ENCODE data around the gene THOC2.

- TF ChIP-seq CTCF (IDR thresholded peaks at IDR 0.05) = no peak
- TF ChIP-seq POLR2A (IDR thresholded peaks at IDR 0.05) = no peak
These were observed 129.4 kb downstream of the THOC2 start for GRCh38 chrX:123603491-123603890.

Data from heart left ventricle (tissue), 13 donors.